Esophagus squamous epithelium (tissue), 5 donors: ENCODE measurements around the gene LRP11. TPM values are rescaled to one million over a fixed set of nuclear protein-coding genes. Genes with fewer than 3 reads are reported as not detected.

Source experiments
- DNase-seq: peaks from one replicate; lab custom pipeline; 2025; lab: John Stamatoyannopoulos, UW
- H3K27ac ChIP-seq, 4 donors: fragments of 200-600 bp; sonication (generic); one replicate each; pipeline ENCODE4 v1.5.1; 2016 to 2019; ENCODE audit warnings: mild to moderate bottlenecking in 1 of 4
- H3K27me3 ChIP-seq, 4 donors: fragments of 200-600 bp; sonication (generic); 1 replicate in 3 of 4; 2 replicates in 1 of 4; pipeline versions ENCODE4 v1.5.1 to v1.6.0; 2017 to 2021; ENCODE audit warnings: antibody characterized with exemption in 1 of 4
- H3K36me3 ChIP-seq, 3 donors: fragments of 200-600 bp; sonication (generic); one replicate each; pipeline ENCODE4 v1.5.1; 2016 to 2019
- H3K4me1 ChIP-seq, 3 donors: fragments of 200-600 bp; sonication (generic); one replicate each; pipeline ENCODE4 v1.5.1; 2017 to 2019
- H3K4me3 ChIP-seq, 4 donors: fragments of 200-600 bp; sonication (generic); 1 replicate in 3 of 4; 2 replicates in 1 of 4; pipeline ENCODE4 v1.5.1; 2016 to 2019; ENCODE audit warnings: mild to moderate bottlenecking in 2 of 4, moderate library complexity in 1 of 4
- H3K9me3 ChIP-seq, 3 donors: fragments of 200-600 bp; sonication (generic); one replicate each; pipeline ENCODE4 v1.5.1; 2016 to 2019
- CTCF ChIP-seq, 6 experiments: fragments of 450-650 bp in 4 of 6; fragments of 200-600 bp in 2 of 6; sonication (generic) in 2 of 6; IDR thresholded peaks; one replicate each; pipeline ENCODE4 v1.5.1; 2016 to 2019; ENCODE audit warnings: antibody characterized with exemption in 6 of 6, mild to moderate bottlenecking in 4 of 6, moderate library complexity in 4 of 6
- POLR2A ChIP-seq, 4 donors: fragments of 450-650 bp; IDR thresholded peaks; one replicate each; pipeline ENCODE4 v1.6.1; 2017; ENCODE audit warnings: antibody characterized with exemption in 4 of 4, mild to moderate bottlenecking in 4 of 4, moderate library complexity in 3 of 4
- WGBS, 2 donors: methylation state at CpG; one replicate each; pipeline ENCODE4 v1.1.5; 2018; 5-methylcytosine and 5-hydroxymethylcytosine counted together
- intact Hi-C: fragments of 100-400 bp; cut with DNase I; formaldehyde crosslinking; loops from one replicate; pipeline ENCODE4 v1.15.0; 2022
- total RNA-seq, 4 donors: library from RNA; depleted of rRNA; stranded (reverse); fragments of >200 nt; gene quantifications; one replicate each; pipeline ENCODE4 v1.1.0, GENCODE V29; 2016
- donor health status: DM: yes; HTN: yes; CAD: no.

Gene LRP11
- total RNA-seq, 4 donors from 2014 or later: 40.2 to 74.9 (median 58.4) TPM

- no peaks in the 10 kb centered on the region for H3K27me3 ChIP-seq
- H3K4me1 ChIP-seq: peaks cover 52 to 76% (median 61%) of the 10 kb centered on the region in 3 donors
- H3K9me3 ChIP-seq: no peaks in the 10 kb centered on the region
- H3K4me3 ChIP-seq: peak within 1 kb of the TSS; percentile 8 to 58 (median 34)
- intact Hi-C loops: no loop called here
- peak within 1 kb of the TSS; percentile 88 to 95 (median 91) for H3K27ac ChIP-seq
- TF ChIP-seq POLR2A (IDR thresholded peaks at IDR 0.05): no peak
- TF ChIP-seq CTCF (IDR thresholded peaks at IDR 0.05): no peak
- 54 to 62% methylated on average over 12 to 15 of the region's 17 CpGs for WGBS, 2 donors
- no peaks in the 10 kb centered on the region for H3K36me3 ChIP-seq
- DNase-seq: no peak
Measured at GRCh38 chr6:149897855-149898744, 33.9 kb upstream of the LRP11 start, which contains the start of gene RAET1E. TSS of gene RAET1E (minus strand) at chr6:149898113. CDS start at chr6:149890901, 7,212 bp downstream.

GRCh38 chr6:149897015-149897697, 33.0 kb upstream of the LRP11 start:
- Histone ChIP-seq H3K4me1 (peaks cover 52 to 76% (median 61%) of the 10 kb centered on the region in 3 donors), H3K9me3 (no peaks in the 10 kb centered on the region), H3K27ac (peak overlapping the region; percentile 88 to 95 (median 91)), H3K27me3 (no peaks in the 10 kb centered on the region), H3K4me3 (peak overlapping the region; percentile 8 to 58 (median 34)), H3K36me3 (no peaks in the 10 kb centered on the region)
- WGBS, 2 donors: 19 to 21% methylated on average over 12 to 13 of the region's 13 CpGs
- peak; percentile 8 for DNase-seq
- intact Hi-C loops: no loop called here
- TF ChIP-seq POLR2A (IDR thresholded peaks at IDR 0.05) (no peak), CTCF (IDR thresholded peaks at IDR 0.05) (no peak)

GRCh38 chr6:149896491-149896890, 32.3 kb upstream of the LRP11 start:
- Histone ChIP-seq H3K4me3 (peak overlapping the region in 2 of 4 donors; percentile 43 to 58), H3K27ac (peak overlapping the region; percentile 88 to 95 (median 91)), H3K9me3 (no peaks in the 10 kb centered on the region), H3K36me3 (no peaks in the 10 kb centered on the region), H3K27me3 (no peaks in the 10 kb centered on the region), H3K4me1 (peaks cover 52 to 72% (median 60%) of the 10 kb centered on the region in 3 donors)
- WGBS, 2 donors: 80 to 94% methylated on average over 1 to 3 of the region's 3 CpGs
- intact Hi-C loops: no loop called here
- no peak for TF ChIP-seq POLR2A (IDR thresholded peaks at IDR 0.05)
- no peak for TF ChIP-seq CTCF (IDR thresholded peaks at IDR 0.05)
- DNase-seq: no peak

GRCh38 chr6:149895833-149896271, 31.7 kb upstream of the LRP11 start:
- H3K4me1 ChIP-seq: peaks cover 49 to 72% (median 54%) of the 10 kb centered on the region in 3 donors
- H3K27ac ChIP-seq: peak overlapping the region; percentile 88 to 95 (median 91)
- no peaks in the 10 kb centered on the region for H3K36me3 ChIP-seq
- TF ChIP-seq CTCF (IDR thresholded peaks at IDR 0.05) (no peak), POLR2A (IDR thresholded peaks at IDR 0.05) (no peak)
- intact Hi-C loops: no loop called here
- no peak for DNase-seq
- WGBS, 2 donors: 36 to 63% methylated on average over 2 to 4 of the region's 5 CpGs
- no peaks in the 10 kb centered on the region for H3K9me3 ChIP-seq
- no peaks in the 10 kb centered on the region for H3K27me3 ChIP-seq
- peak overlapping the region in 2 of 4 donors; percentile 23 to 43 for H3K4me3 ChIP-seq
